Measurements from ENCODE around the gene SPATA32. TPM values are rescaled to one million over a fixed set of nuclear protein-coding genes. Genes with fewer than 3 reads are reported as not detected.
A peak's percentile ranks its signal among the peaks of the same experiment; 100 is the strongest.
"Not testable (repeated sequence)": the region's sequence is repeated elsewhere in the genome, so short reads cannot be mapped to it uniquely, and the experiment has no call there.

Gene SPATA32
- total RNA-seq, 1 experiment from 2014 or later = 0.85 TPM

- intact Hi-C loops (cut with micrococcal nuclease; ENCODE audit: unreplicated experiment) = no loop called here
- no peak for TF ChIP-seq CTCF (IDR thresholded peaks at IDR 0.05; ENCODE audit: unreplicated experiment)
- Mint-ChIP-seq H3K36me3 (ENCODE audit: insufficient read depth, unreplicated experiment) (peaks cover 54% of the 10 kb centered on the region), H3K27me3 (ENCODE audit: unreplicated experiment) (no peaks in the 10 kb centered on the region), H3K9me3 (ENCODE audit: low read depth, unreplicated experiment) (no peaks in the 10 kb centered on the region), H3K27ac (ENCODE audit: unreplicated experiment) (no peak overlapping the region), H3K4me3 (ENCODE audit: low read depth, unreplicated experiment) (no peak overlapping the region), H3K4me1 (ENCODE audit: low read depth, unreplicated experiment) (peaks cover 81% of the 10 kb centered on the region)
- no TSS peak for BruUV-seq (replicated peaks)
- CTCF ChIA-PET = no interaction called here
- DNase-seq = no peak
Measured at GRCh38 chr17:45306623-45307022, 44.7 kb upstream of the SPATA32 start.

GRCh38 chr17:45306094-45306493 is 44.2 kb upstream of the SPATA32 start:
- H3K9me3 Mint-ChIP-seq (ENCODE audit: low read depth, unreplicated experiment) = no peaks in the 10 kb centered on the region
- H3K27ac Mint-ChIP-seq (ENCODE audit: unreplicated experiment) = no peak overlapping the region
- intact Hi-C loops (cut with micrococcal nuclease; ENCODE audit: unreplicated experiment) = no loop called here
- no peak for TF ChIP-seq CTCF (IDR thresholded peaks at IDR 0.05; ENCODE audit: unreplicated experiment)
- H3K27me3 Mint-ChIP-seq (ENCODE audit: unreplicated experiment) = no peaks in the 10 kb centered on the region
- no peak overlapping the region for H3K4me3 Mint-ChIP-seq (ENCODE audit: low read depth, unreplicated experiment)
- H3K4me1 Mint-ChIP-seq (ENCODE audit: low read depth, unreplicated experiment) = peaks cover 76% of the 10 kb centered on the region
- H3K36me3 Mint-ChIP-seq (ENCODE audit: insufficient read depth, unreplicated experiment) = peaks cover 54% of the 10 kb centered on the region
- DNase-seq = no peak
- CTCF ChIA-PET = no interaction called here
- BruUV-seq (replicated peaks) = no TSS peak

DNA sequence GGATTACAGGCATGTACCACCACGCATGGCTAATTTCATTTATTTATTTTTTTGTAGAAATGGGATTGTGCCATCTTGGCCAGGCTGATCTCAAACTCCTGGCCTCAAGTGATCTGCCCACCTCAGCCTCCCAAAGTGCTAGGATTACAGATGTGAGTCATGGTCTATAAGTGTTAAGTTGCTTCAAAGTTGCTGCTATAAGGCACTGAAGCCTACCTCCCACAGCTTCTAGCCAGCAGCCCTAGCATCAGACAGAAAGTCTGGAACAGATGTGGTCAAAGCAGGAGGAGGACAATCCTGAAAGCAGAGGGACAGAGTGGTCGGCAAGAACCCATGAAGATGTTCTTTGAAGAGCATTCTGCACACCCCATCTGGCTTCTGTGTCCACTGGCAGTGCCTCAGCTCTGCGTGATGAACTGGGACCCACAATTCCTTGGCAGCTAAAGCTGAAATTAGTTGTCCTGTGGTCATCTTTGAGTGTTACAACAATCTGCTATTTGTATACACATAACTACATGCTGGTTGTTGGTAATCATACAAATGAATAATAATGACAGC is 43.7 kb upstream of the SPATA32 start:
- Mint-ChIP-seq H3K27ac (ENCODE audit: unreplicated experiment) (no peak overlapping the region), H3K4me3 (ENCODE audit: low read depth, unreplicated experiment) (no peak overlapping the region), H3K36me3 (ENCODE audit: insufficient read depth, unreplicated experiment) (peaks cover 55% of the 10 kb centered on the region), H3K27me3 (ENCODE audit: unreplicated experiment) (no peaks in the 10 kb centered on the region), H3K9me3 (ENCODE audit: low read depth, unreplicated experiment) (no peaks in the 10 kb centered on the region), H3K4me1 (ENCODE audit: low read depth, unreplicated experiment) (peaks cover 74% of the 10 kb centered on the region)
- no peak for TF ChIP-seq CTCF (IDR thresholded peaks at IDR 0.05; ENCODE audit: unreplicated experiment)
- no TSS peak for BruUV-seq (replicated peaks)
- CTCF ChIA-PET = interaction anchor here (0.9 kb wide), 1 partner anchor 28 kb away, joined by 6 read pairs; no protein-coding TSS in a partner anchor
- DNase-seq = no peak
- intact Hi-C loops (cut with micrococcal nuclease; ENCODE audit: unreplicated experiment) = no loop called here

DNA sequence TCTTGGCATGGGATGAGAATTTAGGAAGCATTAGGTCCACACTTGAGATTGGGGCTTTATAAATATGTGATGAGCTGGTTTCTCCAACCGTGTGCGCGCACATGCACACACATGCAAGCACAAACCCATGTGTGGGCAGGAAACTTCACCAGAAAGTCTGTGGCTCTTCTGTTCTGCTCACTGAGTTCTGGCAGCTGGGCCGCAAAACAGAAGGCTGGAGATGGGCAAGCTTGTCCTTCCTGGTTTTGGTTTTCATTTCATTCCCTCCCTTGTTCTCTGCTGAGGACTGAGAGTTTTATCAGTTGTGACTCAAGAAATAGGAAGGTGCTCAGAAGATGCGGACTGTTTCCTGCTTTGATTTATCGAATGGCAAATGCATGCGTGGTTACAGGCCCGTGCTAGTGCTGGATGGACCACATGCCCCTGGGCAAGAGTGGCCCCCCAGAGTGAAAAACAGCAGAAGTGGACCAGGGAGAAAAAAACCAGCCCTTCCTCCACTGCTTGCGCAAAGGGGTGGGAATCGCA is 40.8 kb upstream of the SPATA32 start:
- peak overlapping the region; percentile 63 for H3K27ac Mint-ChIP-seq (ENCODE audit: unreplicated experiment)
- H3K4me1 Mint-ChIP-seq (ENCODE audit: low read depth, unreplicated experiment) = peaks cover 70% of the 10 kb centered on the region
- no peak for TF ChIP-seq CTCF (IDR thresholded peaks at IDR 0.05; ENCODE audit: unreplicated experiment)
- no peaks in the 10 kb centered on the region for H3K9me3 Mint-ChIP-seq (ENCODE audit: low read depth, unreplicated experiment)
- intact Hi-C loops (cut with micrococcal nuclease; ENCODE audit: unreplicated experiment) = no loop called here
- CTCF ChIA-PET = interaction anchor here (0.7 to 1.5 kb wide), 6 partner anchors 9 to 1829 kb away, joined by 3 to 8 read pairs (median 6); partner anchors contain the start of gene MAP3K14
- DNase-seq = peak; percentile 21
- H3K36me3 Mint-ChIP-seq (ENCODE audit: insufficient read depth, unreplicated experiment) = peaks cover 48% of the 10 kb centered on the region
- BruUV-seq (replicated peaks) = no TSS peak
- H3K27me3 Mint-ChIP-seq (ENCODE audit: unreplicated experiment) = no peaks in the 10 kb centered on the region
- peak overlapping the region; percentile 7 for H3K4me3 Mint-ChIP-seq (ENCODE audit: low read depth, unreplicated experiment)

DNA sequence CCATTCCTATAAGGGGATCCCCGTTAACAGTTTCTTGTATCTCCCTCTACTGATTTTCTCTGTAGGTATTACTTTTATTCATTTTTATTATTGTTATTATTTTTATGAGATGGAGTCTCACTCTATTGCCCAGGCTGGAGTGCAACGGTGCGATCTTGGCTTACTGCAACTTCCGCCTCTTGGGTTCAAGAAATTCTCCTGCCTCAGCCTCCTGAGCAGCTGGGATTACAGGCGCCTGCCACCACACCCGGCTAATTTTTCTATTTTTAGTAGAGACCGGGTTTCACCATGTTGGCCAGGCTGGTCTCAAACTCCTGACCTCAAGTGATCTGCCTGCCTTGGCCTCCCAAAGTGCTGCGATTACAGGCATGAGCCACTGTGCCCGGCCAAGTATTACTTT is 40.3 kb upstream of the SPATA32 start:
- H3K27ac Mint-ChIP-seq (ENCODE audit: unreplicated experiment); DNase-seq; intact Hi-C loops (cut with micrococcal nuclease; ENCODE audit: unreplicated experiment); H3K9me3 Mint-ChIP-seq (ENCODE audit: low read depth, unreplicated experiment); H3K27me3 Mint-ChIP-seq (ENCODE audit: unreplicated experiment); H3K4me3 Mint-ChIP-seq (ENCODE audit: low read depth, unreplicated experiment); BruUV-seq (replicated peaks): not testable (repeated sequence)
- Mint-ChIP-seq H3K36me3 (ENCODE audit: insufficient read depth, unreplicated experiment) (peaks cover 43% of the 10 kb centered on the region), H3K4me1 (ENCODE audit: low read depth, unreplicated experiment) (peaks cover 65% of the 10 kb centered on the region)
- CTCF ChIA-PET = interaction anchor here (0.6 to 1.5 kb wide), 7 partner anchors 8 to 1828 kb away, joined by 3 to 8 read pairs (median 5); partner anchors contain the start of gene MAP3K14

All from Calu3 (cell line).